ENCODE data around the gene CCDC171.
A peak's percentile ranks its signal among the peaks of the same experiment; 100 is the strongest.

Gene CCDC171

GRCh38 chr9:15967068-15967467 is 414.2 kb downstream of the CCDC171 start:
- Histone ChIP-seq H4K5ac (ENCODE audit: low read length) (no peak overlapping the region), H3K56ac (ENCODE audit: low read length) (no peak overlapping the region), H3K23ac (ENCODE audit: low read length) (no peak overlapping the region), H3K27ac (ENCODE audit: low read depth, low read length) (no peak overlapping the region), H4K8ac (ENCODE audit: low read depth, low read length) (no peak overlapping the region), H2BK15ac (replicated peaks; ENCODE audit: low read depth) (no peak overlapping the region), H2AK5ac (ENCODE audit: low read length) (no peak overlapping the region), H2BK120ac (ENCODE audit: low read depth, low read length) (no peak overlapping the region), H3K27me3 (ENCODE audit: insufficient read depth, low read length, poor library complexity) (no peaks in the 10 kb centered on the region), H2BK5ac (ENCODE audit: low read length) (no peak overlapping the region), H3K4me2 (ENCODE audit: low read length) (no peak overlapping the region), H3K79me2 (ENCODE audit: control insufficient read depth, insufficient read depth, low read length) (no peaks in the 10 kb centered on the region), H3K4ac (ENCODE audit: low read depth, low read length) (no peak overlapping the region), H3K4me3 (ENCODE audit: low read length) (no peak overlapping the region), H3K9ac (ENCODE audit: low read length) (no peak overlapping the region), H3K79me1 (ENCODE audit: low read length) (no peaks in the 10 kb centered on the region), H3K4me1 (ENCODE audit: control insufficient read depth, low read depth, low read length) (no peaks in the 10 kb centered on the region), H3K36me3 (ENCODE audit: control insufficient read depth, insufficient read depth, low read length) (no peaks in the 10 kb centered on the region), H3K18ac (ENCODE audit: low read length) (no peak overlapping the region)
- WGBS (ENCODE audit: extremely low coverage, insufficient coverage, low lambda C conversion rate): no CpG with 5 or more reads among the region's 3 CpGs
- DNase-seq: peak; percentile 2

- H2BK15ac ChIP-seq (replicated peaks; ENCODE audit: low read depth): no peak overlapping the region
- no peak overlapping the region for H4K5ac ChIP-seq (ENCODE audit: low read length)
- no peak overlapping the region for H3K4me2 ChIP-seq (ENCODE audit: low read length)
- H2BK5ac ChIP-seq (ENCODE audit: low read length): no peak overlapping the region
- H3K36me3 ChIP-seq (ENCODE audit: control insufficient read depth, insufficient read depth, low read length): no peaks in the 10 kb centered on the region
- H3K27ac ChIP-seq (ENCODE audit: low read depth, low read length): no peak overlapping the region
- no peaks in the 10 kb centered on the region for H3K79me1 ChIP-seq (ENCODE audit: low read length)
- H3K23ac ChIP-seq (ENCODE audit: low read length): no peak overlapping the region
- H4K8ac ChIP-seq (ENCODE audit: low read depth, low read length): no peak overlapping the region
- H3K9ac ChIP-seq (ENCODE audit: low read length): no peak overlapping the region
- no peaks in the 10 kb centered on the region for H3K79me2 ChIP-seq (ENCODE audit: control insufficient read depth, insufficient read depth, low read length)
- H3K27me3 ChIP-seq (ENCODE audit: insufficient read depth, low read length, poor library complexity): no peaks in the 10 kb centered on the region
- no peak overlapping the region for H3K18ac ChIP-seq (ENCODE audit: low read length)
- no CpG with 5 or more reads among the region's 4 CpGs for WGBS (ENCODE audit: extremely low coverage, insufficient coverage, low lambda C conversion rate)
- H3K4me1 ChIP-seq (ENCODE audit: control insufficient read depth, low read depth, low read length): no peaks in the 10 kb centered on the region
- no peak overlapping the region for H3K4ac ChIP-seq (ENCODE audit: low read depth, low read length)
- H2AK5ac ChIP-seq (ENCODE audit: low read length): no peak overlapping the region
- H3K56ac ChIP-seq (ENCODE audit: low read length): no peak overlapping the region
- DNase-seq: no peak
- H2BK120ac ChIP-seq (ENCODE audit: low read depth, low read length): no peak overlapping the region
- no peak overlapping the region for H3K4me3 ChIP-seq (ENCODE audit: low read length)
Measured at GRCh38 chr9:15972760-15973159, 419.9 kb downstream of the CCDC171 start.

DNA sequence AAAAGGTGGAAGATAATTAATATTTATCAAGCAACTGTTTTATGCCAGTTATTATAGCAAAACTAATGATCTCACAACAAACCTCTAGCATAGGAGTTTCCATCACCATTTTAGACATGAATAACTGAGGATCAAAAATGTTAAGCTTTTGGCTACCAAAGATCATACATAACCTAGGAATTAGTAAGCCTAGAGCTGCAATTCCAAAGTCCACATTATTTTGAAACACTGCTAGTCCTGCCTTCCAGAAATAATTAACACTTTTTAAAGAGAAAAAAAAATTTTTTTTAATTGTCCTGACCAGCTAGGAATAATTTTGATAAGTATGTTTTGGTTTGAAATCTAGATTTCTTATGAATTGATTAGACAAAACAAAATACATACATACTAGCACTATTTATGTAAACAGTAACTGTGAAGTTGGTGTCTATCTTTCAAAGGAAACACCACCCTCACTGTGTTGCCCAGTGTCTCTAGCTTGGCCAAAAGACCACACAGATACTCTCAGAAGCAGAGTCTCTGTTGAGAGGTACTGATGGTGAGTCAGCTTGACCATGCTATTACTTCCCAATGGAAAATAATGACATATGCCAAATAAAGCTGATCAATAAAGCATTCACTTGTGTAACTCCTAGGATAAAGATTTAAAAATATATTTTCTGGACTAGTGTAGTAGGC is 422.4 kb downstream of the CCDC171 start:
- no peak overlapping the region for H2AK5ac ChIP-seq (ENCODE audit: low read length)
- no peak for DNase-seq
- no peak overlapping the region for H3K9ac ChIP-seq (ENCODE audit: low read length)
- no peak overlapping the region for H2BK15ac ChIP-seq (replicated peaks; ENCODE audit: low read depth)
- no peaks in the 10 kb centered on the region for H3K79me2 ChIP-seq (ENCODE audit: control insufficient read depth, insufficient read depth, low read length)
- no peaks in the 10 kb centered on the region for H3K36me3 ChIP-seq (ENCODE audit: control insufficient read depth, insufficient read depth, low read length)
- no peak overlapping the region for H2BK120ac ChIP-seq (ENCODE audit: low read depth, low read length)
- no peak overlapping the region for H3K4me3 ChIP-seq (ENCODE audit: low read length)
- H3K4me2 ChIP-seq (ENCODE audit: low read length): no peak overlapping the region
- H3K56ac ChIP-seq (ENCODE audit: low read length): no peak overlapping the region
- H3K4ac ChIP-seq (ENCODE audit: low read depth, low read length): no peak overlapping the region
- no peak overlapping the region for H4K8ac ChIP-seq (ENCODE audit: low read depth, low read length)
- no peaks in the 10 kb centered on the region for H3K4me1 ChIP-seq (ENCODE audit: control insufficient read depth, low read depth, low read length)
- no peaks in the 10 kb centered on the region for H3K79me1 ChIP-seq (ENCODE audit: low read length)
- no peaks in the 10 kb centered on the region for H3K27me3 ChIP-seq (ENCODE audit: insufficient read depth, low read length, poor library complexity)
- H2BK5ac ChIP-seq (ENCODE audit: low read length): no peak overlapping the region
- no peak overlapping the region for H3K27ac ChIP-seq (ENCODE audit: low read depth, low read length)
- no peak overlapping the region for H4K5ac ChIP-seq (ENCODE audit: low read length)
- H3K23ac ChIP-seq (ENCODE audit: low read length): no peak overlapping the region
- no peak overlapping the region for H3K18ac ChIP-seq (ENCODE audit: low read length)

GRCh38 chr9:15977438-15977837 is 424.6 kb downstream of the CCDC171 start:
- Histone ChIP-seq H3K4me2 (ENCODE audit: low read length) (no peak overlapping the region), H3K36me3 (ENCODE audit: control insufficient read depth, insufficient read depth, low read length) (no peaks in the 10 kb centered on the region), H2BK5ac (ENCODE audit: low read length) (no peak overlapping the region), H3K27ac (ENCODE audit: low read depth, low read length) (no peak overlapping the region), H3K4ac (ENCODE audit: low read depth, low read length) (no peak overlapping the region), H2AK5ac (ENCODE audit: low read length) (no peak overlapping the region), H3K79me2 (ENCODE audit: control insufficient read depth, insufficient read depth, low read length) (no peaks in the 10 kb centered on the region), H2BK120ac (ENCODE audit: low read depth, low read length) (no peak overlapping the region), H3K9ac (ENCODE audit: low read length) (no peak overlapping the region), H3K27me3 (ENCODE audit: insufficient read depth, low read length, poor library complexity) (no peaks in the 10 kb centered on the region), H4K8ac (ENCODE audit: low read depth, low read length) (no peak overlapping the region), H2BK15ac (replicated peaks; ENCODE audit: low read depth) (no peak overlapping the region), H3K79me1 (ENCODE audit: low read length) (no peaks in the 10 kb centered on the region), H3K56ac (ENCODE audit: low read length) (no peak overlapping the region), H4K5ac (ENCODE audit: low read length) (no peak overlapping the region), H3K4me3 (ENCODE audit: low read length) (no peak overlapping the region), H3K18ac (ENCODE audit: low read length) (no peak overlapping the region), H3K4me1 (ENCODE audit: control insufficient read depth, low read depth, low read length) (no peaks in the 10 kb centered on the region), H3K23ac (ENCODE audit: low read length) (no peak overlapping the region)
- WGBS (ENCODE audit: extremely low coverage, insufficient coverage, low lambda C conversion rate): no CpG with 5 or more reads among the region's 5 CpGs
- no peak for DNase-seq

DNA sequence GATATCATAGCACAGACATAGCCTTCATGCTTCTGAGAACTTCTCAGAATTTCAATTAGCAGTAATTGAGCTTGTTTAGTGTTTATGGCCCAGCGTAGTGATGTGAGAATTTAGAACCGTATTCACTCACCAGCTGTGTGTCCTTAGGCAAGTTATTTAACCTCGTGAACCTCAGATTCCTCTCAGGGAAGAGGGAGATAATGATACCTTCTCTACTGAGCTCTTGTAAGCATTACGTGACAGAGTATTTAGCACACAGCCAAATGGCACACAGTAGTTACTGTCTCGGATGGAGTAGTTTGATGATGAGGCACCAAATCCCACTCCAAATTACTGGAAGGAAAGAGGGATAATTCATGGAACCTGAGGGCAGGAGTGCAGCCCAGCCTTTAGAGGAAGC is 429.3 kb downstream of the CCDC171 start:
- Histone ChIP-seq H3K4me3 (ENCODE audit: low read length) (no peak overlapping the region), H3K4ac (ENCODE audit: low read depth, low read length) (no peak overlapping the region), H3K36me3 (ENCODE audit: control insufficient read depth, insufficient read depth, low read length) (no peaks in the 10 kb centered on the region), H4K8ac (ENCODE audit: low read depth, low read length) (no peak overlapping the region), H3K4me1 (ENCODE audit: control insufficient read depth, low read depth, low read length) (no peaks in the 10 kb centered on the region), H2BK120ac (ENCODE audit: low read depth, low read length) (no peak overlapping the region), H3K56ac (ENCODE audit: low read length) (no peak overlapping the region), H3K18ac (ENCODE audit: low read length) (no peak overlapping the region), H4K5ac (ENCODE audit: low read length) (no peak overlapping the region), H3K4me2 (ENCODE audit: low read length) (no peak overlapping the region), H3K23ac (ENCODE audit: low read length) (no peak overlapping the region), H3K27me3 (ENCODE audit: insufficient read depth, low read length, poor library complexity) (no peaks in the 10 kb centered on the region), H2BK15ac (replicated peaks; ENCODE audit: low read depth) (no peak overlapping the region), H2AK5ac (ENCODE audit: low read length) (no peak overlapping the region), H2BK5ac (ENCODE audit: low read length) (no peak overlapping the region), H3K9ac (ENCODE audit: low read length) (no peak overlapping the region), H3K27ac (ENCODE audit: low read depth, low read length) (no peak overlapping the region), H3K79me2 (ENCODE audit: control insufficient read depth, insufficient read depth, low read length) (no peaks in the 10 kb centered on the region), H3K79me1 (ENCODE audit: low read length) (no peaks in the 10 kb centered on the region)
- DNase-seq: peak; percentile 39
- WGBS (ENCODE audit: extremely low coverage, insufficient coverage, low lambda C conversion rate): no CpG with 5 or more reads among the region's 5 CpGs

Measured in mesendoderm (in vitro differentiated cells).